Neural progenitor cell (in vitro differentiated cells): ENCODE results near the gene ZNF560. TPM values are rescaled to one million over a fixed set of nuclear protein-coding genes. Genes with fewer than 3 reads are reported as not detected.
"Not testable (repeated sequence)": the region's sequence is repeated elsewhere in the genome, so short reads cannot be mapped to it uniquely, and the experiment has no call there.

ENCODE experiments used
- DNase-seq: peaks from one replicate; pipeline ENCODE4 v3.0.0-alpha.2; 2016; ENCODE audit warnings: low spot score
- H2AFZ ChIP-seq: fragments of 200-600 bp; sonication (generic); replicated peaks from 2 replicates; pipeline ENCODE4 v1.6.1; 2016; ENCODE audit warnings: antibody characterized with exemption
- H3F3A ChIP-seq: fragments of 200-600 bp; sonication (generic); 2 replicates; pipeline ENCODE4 v1.6.1; 2016; ENCODE audit warnings: antibody characterized with exemption, low read depth
- H3K27ac ChIP-seq: fragments of 200-600 bp; sonication (generic); 2 replicates; pipeline ENCODE4 v1.5.1; 2016; ENCODE audit warnings: mild to moderate bottlenecking
- H3K27me3 ChIP-seq: fragments of 200-600 bp; sonication (generic); 2 replicates; pipeline ENCODE4 v1.6.1; 2016; ENCODE audit warnings: mild to moderate bottlenecking, moderate library complexity
- H3K36me3 ChIP-seq: fragments of 200-600 bp; sonication (generic); 2 replicates; pipeline ENCODE4 v1.5.1; 2016
- H3K4me1 ChIP-seq: fragments of 200-600 bp; sonication (generic); 2 replicates; pipeline ENCODE4 v1.6.1; 2016; ENCODE audit warnings: mixed run types
- H3K4me2 ChIP-seq: fragments of 200-600 bp; sonication (generic); 2 replicates; pipeline ENCODE4 v1.6.1; 2016
- H3K4me3 ChIP-seq: fragments of 200-600 bp; sonication (generic); 2 replicates; pipeline ENCODE4 v1.5.1; 2016
- H3K79me2 ChIP-seq: fragments of 200-600 bp; sonication (generic); 2 replicates; pipeline ENCODE4 v1.6.1; 2016; ENCODE audit warnings: low read depth
- H3K9ac ChIP-seq: fragments of 200-600 bp; sonication (generic); 2 replicates; pipeline ENCODE4 v1.6.1; 2016
- H3K9me3 ChIP-seq: fragments of 200-600 bp; sonication (generic); 2 replicates; pipeline ENCODE4 v1.5.1; 2016; ENCODE audit warnings: low read depth
- H4K20me1 ChIP-seq: fragments of 200-600 bp; sonication (generic); 2 replicates; pipeline ENCODE4 v1.6.1; 2016; ENCODE audit warnings: low read depth
- H3K27ac Mint-ChIP-seq: 3 replicates; pipeline ENCODE4 v1.8.0; 2021; ENCODE audit warnings: mixed read lengths
- H3K27me3 Mint-ChIP-seq: 2 replicates; pipeline ENCODE4 v1.8.0; 2022; ENCODE audit warnings: low read depth, mild to moderate bottlenecking, inconsistent platforms, moderate library complexity, mixed read lengths; ENCODE audit not compliant: insufficient read depth
- H3K36me3 Mint-ChIP-seq: 3 replicates; pipeline ENCODE4 v1.8.0; 2021; ENCODE audit warnings: mixed read lengths
- H3K4me1 Mint-ChIP-seq: 3 replicates; pipeline ENCODE4 v1.8.0; 2021; ENCODE audit warnings: mixed read lengths
- H3K4me3 Mint-ChIP-seq: 3 replicates; pipeline ENCODE4 v1.8.0; 2021; ENCODE audit warnings: mild to moderate bottlenecking, moderate library complexity, mixed read lengths
- H3K9me3 Mint-ChIP-seq: 3 replicates; pipeline ENCODE4 v1.8.0; 2020; ENCODE audit warnings: mixed read lengths
- CTCF ChIP-seq: fragments of 200-600 bp; sonication (generic); IDR thresholded peaks from 2 replicates; pipeline ENCODE4 v1.5.1; 2017; ENCODE audit warnings: antibody characterized with exemption, mild to moderate bottlenecking
- EZH2 ChIP-seq: fragments of 200-600 bp; sonication (generic); IDR thresholded peaks from 2 replicates; pipeline ENCODE4 v1.6.1; 2017; ENCODE audit warnings: antibody characterized with exemption, mild to moderate bottlenecking, moderate library complexity
- EZH2phosphoT487 ChIP-seq: fragments of 200-600 bp; sonication (generic); IDR thresholded peaks from 2 replicates; pipeline ENCODE4 v1.6.1; 2017; ENCODE audit warnings: antibody characterized with exemption
- total RNA-seq: library from RNA; depleted of rRNA; stranded (reverse); fragments of >200 nt; gene quantifications from 2 replicates; pipeline ENCODE4 v1.2.3, GENCODE V29; 2015; ENCODE audit warnings: low replicate concordance

ZNF560 gene
- not detected in 2 replicates for total RNA-seq

- no peaks in the 10 kb centered on the region for H3K36me3 ChIP-seq
- H2AFZ ChIP-seq = no peak within 1 kb of the TSS
- no peak within 1 kb of the TSS for H3K4me2 ChIP-seq
- Mint-ChIP-seq H3K9me3 (peaks cover 49% of the 10 kb centered on the region), H3K27ac (no peak within 1 kb of the TSS), H3K4me3 (no peak within 1 kb of the TSS), H3K27me3 (no peaks in the 10 kb centered on the region), H3K36me3 (no peaks in the 10 kb centered on the region), H3K4me1 (no peaks in the 10 kb centered on the region)
- no peak within 1 kb of the TSS for H3K9ac ChIP-seq
- H3K27me3 ChIP-seq = no peaks in the 10 kb centered on the region
- no peaks in the 10 kb centered on the region for H3K4me1 ChIP-seq
- H3K27ac ChIP-seq = no peak within 1 kb of the TSS
- H3K9me3 ChIP-seq = peaks cover 13% of the 10 kb centered on the region
- no peak for DNase-seq
- H3F3A ChIP-seq = no peaks in the 10 kb centered on the region
- no peak within 1 kb of the TSS for H3K4me3 ChIP-seq
- H3K79me2 ChIP-seq = no peaks in the 10 kb centered on the region
- no peaks in the 10 kb centered on the region for H4K20me1 ChIP-seq
- peak; percentile 12 for TF ChIP-seq CTCF
- TF ChIP-seq EZH2phosphoT487 = no peak
Observed at GRCh38 chr19:9498183-9498902, at the start of gene ZNF560. ZNF560 (minus strand) TSS chr19:9498616; CDS start chr19:9475313, 23,303 bp downstream.

DNA sequence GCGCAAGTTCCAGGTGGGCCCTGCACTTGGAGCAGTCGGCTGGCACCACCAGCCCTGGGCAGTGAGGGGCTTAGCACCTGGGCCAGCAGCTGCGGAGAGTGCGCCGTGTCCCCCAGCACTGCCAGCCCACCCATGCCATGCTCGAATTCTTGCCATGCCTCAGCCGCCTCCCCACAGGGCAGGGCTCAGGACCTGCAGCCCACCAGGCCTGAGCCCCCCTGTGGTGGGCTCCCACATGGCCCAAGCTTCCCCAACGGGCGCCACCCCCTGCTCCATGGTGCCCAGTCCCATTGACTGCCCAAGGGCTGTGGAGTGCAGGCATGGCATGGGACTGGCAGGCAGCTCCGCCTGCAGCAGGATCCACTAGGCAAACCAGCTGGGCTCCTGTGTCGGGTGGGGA, 49.5 kb upstream of the ZNF560 start:
- no peak for TF ChIP-seq CTCF
- no peak for TF ChIP-seq EZH2phosphoT487
- no peak for TF ChIP-seq EZH2
- Histone ChIP-seq H3K27me3 (no peaks in the 10 kb centered on the region), H3K9me3 (no peaks in the 10 kb centered on the region), H2AFZ (no peak overlapping the region), H3K9ac (no peak overlapping the region), H3K4me3 (no peak overlapping the region), H3K27ac (no peak overlapping the region), H3K36me3 (no peaks in the 10 kb centered on the region), H4K20me1 (no peaks in the 10 kb centered on the region), H3K4me2 (no peak overlapping the region), H3F3A (no peaks in the 10 kb centered on the region), H3K4me1 (no peaks in the 10 kb centered on the region), H3K79me2 (no peaks in the 10 kb centered on the region)
- peaks cover 24% of the 10 kb centered on the region for H3K9me3 Mint-ChIP-seq
- no peak overlapping the region for H3K27ac Mint-ChIP-seq
- H3K4me3 Mint-ChIP-seq = no peak overlapping the region
- no peak for DNase-seq
- no peaks in the 10 kb centered on the region for H3K27me3 Mint-ChIP-seq
- peaks cover 2% of the 10 kb centered on the region for H3K36me3 Mint-ChIP-seq
- H3K4me1 Mint-ChIP-seq = no peaks in the 10 kb centered on the region

DNA sequence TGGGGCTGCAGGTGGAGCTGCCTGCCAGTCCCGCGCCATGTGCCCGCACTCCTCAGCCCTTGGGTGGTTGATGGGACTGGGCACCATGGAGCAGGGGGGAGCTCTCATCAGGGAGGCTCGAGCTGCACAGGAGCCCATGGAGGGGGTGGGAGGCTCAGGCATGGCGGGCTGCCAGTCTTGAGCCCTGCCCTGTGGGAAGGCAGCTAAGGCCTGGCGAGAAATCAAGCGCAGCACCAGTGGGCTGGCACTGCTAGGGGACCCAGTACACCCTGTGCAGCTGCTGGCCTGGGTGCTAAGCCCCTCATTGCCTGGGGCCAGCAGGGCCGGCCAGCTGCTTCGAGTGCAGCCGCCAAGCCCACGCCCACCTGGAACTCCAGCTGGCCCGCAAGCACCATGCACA, 42.9 kb upstream of the ZNF560 start:
- peaks cover 15% of the 10 kb centered on the region for H3K36me3 Mint-ChIP-seq
- H3K9me3 ChIP-seq, H3K4me1 Mint-ChIP-seq, H3K4me2 ChIP-seq, DNase-seq, H3K27ac Mint-ChIP-seq, H3K4me3 ChIP-seq, H2AFZ ChIP-seq, H3K4me1 ChIP-seq, H4K20me1 ChIP-seq, H3K9ac ChIP-seq, H3K36me3 ChIP-seq, H3K27me3 ChIP-seq, H3K4me3 Mint-ChIP-seq, H3F3A ChIP-seq, H3K27ac ChIP-seq: not testable (repeated sequence)
- peaks cover 12% of the 10 kb centered on the region for H3K27me3 Mint-ChIP-seq
- peaks cover 22% of the 10 kb centered on the region for H3K79me2 ChIP-seq
- peaks cover 42% of the 10 kb centered on the region for H3K9me3 Mint-ChIP-seq

DNA sequence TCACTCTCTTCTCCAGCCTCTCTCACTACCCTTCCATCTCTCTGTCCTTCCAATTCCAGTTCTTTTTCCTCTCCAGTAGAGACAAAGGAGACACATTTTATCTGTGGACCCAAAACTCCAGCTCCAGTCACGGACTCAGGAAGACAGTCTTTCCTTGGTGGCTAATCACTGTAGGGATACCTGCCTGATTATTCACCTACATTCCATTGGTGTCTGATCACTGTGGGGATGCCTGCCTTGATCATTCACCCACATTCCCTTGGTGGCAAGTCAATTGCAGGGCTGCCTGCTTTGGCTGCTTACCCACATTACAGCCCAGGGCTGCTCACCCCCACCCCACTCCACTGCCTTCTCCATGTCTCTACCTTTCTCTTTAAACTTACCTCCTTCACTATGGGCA, 41.5 kb upstream of the ZNF560 start:
- Histone ChIP-seq H3K79me2 (peaks cover 34% of the 10 kb centered on the region), H3K36me3 (peaks cover 15% of the 10 kb centered on the region)
- H3K4me1 Mint-ChIP-seq, H3K27ac Mint-ChIP-seq, H2AFZ ChIP-seq, H3K4me3 ChIP-seq, H3K4me2 ChIP-seq, H4K20me1 ChIP-seq, H3K4me1 ChIP-seq, H3K27ac ChIP-seq, H3K9ac ChIP-seq, H3K27me3 ChIP-seq, DNase-seq, H3F3A ChIP-seq, H3K9me3 ChIP-seq: not testable (repeated sequence)
- Mint-ChIP-seq H3K9me3 (peaks cover 55% of the 10 kb centered on the region), H3K36me3 (peaks cover 28% of the 10 kb centered on the region), H3K4me3 (peak overlapping the region; percentile 98), H3K27me3 (peaks cover 14% of the 10 kb centered on the region)

DNA sequence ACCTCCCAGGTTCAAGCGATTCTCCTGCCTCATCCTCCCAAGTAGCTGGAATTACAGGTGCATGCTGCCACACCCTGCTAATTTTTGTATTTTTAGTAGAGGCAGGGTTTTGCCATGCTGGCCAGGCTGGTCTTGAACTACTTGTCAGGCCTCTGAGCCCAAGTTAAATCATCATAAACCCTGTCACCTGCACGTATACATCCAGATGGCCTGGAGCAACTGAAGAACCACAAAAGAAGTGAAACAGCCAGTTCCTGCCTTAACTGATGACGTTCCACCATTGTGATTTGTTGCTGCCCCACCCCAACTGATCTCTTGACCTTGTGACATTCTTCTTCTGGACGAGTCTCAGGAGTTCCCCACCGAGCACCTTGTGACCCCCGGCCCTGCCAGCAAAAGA, 40.8 kb upstream of the ZNF560 start:
- peaks cover 14% of the 10 kb centered on the region for H3K27me3 Mint-ChIP-seq
- DNase-seq, H2AFZ ChIP-seq, H3K4me1 Mint-ChIP-seq, H3K4me1 ChIP-seq, H3K9ac ChIP-seq, H3K27ac ChIP-seq, H3K9me3 ChIP-seq, H4K20me1 ChIP-seq, H3K27me3 ChIP-seq, H3F3A ChIP-seq: not testable (repeated sequence)
- H3K4me3 ChIP-seq = peak overlapping the region; percentile 84
- H3K9me3 Mint-ChIP-seq = peaks cover 63% of the 10 kb centered on the region
- peak overlapping the region; percentile 98 for H3K4me3 Mint-ChIP-seq
- H3K4me2 ChIP-seq = peak overlapping the region; percentile 92
- H3K79me2 ChIP-seq = peaks cover 34% of the 10 kb centered on the region
- peak overlapping the region; percentile 10 for H3K27ac Mint-ChIP-seq
- peaks cover 34% of the 10 kb centered on the region for H3K36me3 Mint-ChIP-seq
- peaks cover 21% of the 10 kb centered on the region for H3K36me3 ChIP-seq
